GM18870 (cell line): ENCODE data around the gene EYS.
"Not testable (repeated sequence)": the region's sequence is repeated elsewhere in the genome, so short reads cannot be mapped to it uniquely, and the experiment has no call there.

ENCODE experiments used
- ATAC-seq: cut with Tn5 transposase; IDR thresholded peaks from one replicate; pipeline ENCODE4 v1.9.1; 2021; ENCODE audit warnings: moderate library complexity; ENCODE audit not compliant: unreplicated experiment

Gene EYS

GRCh38 chr6:63785006-63785405 is 1922.0 kb downstream of the EYS start:
- no peak for ATAC-seq

- no peak for ATAC-seq
Observed at GRCh38 chr6:63783096-63783495, 1923.9 kb downstream of the EYS start.

- ATAC-seq: no peak
Observed at GRCh38 chr6:63774961-63775360, 1932.1 kb downstream of the EYS start.

- ATAC-seq: no peak
Observed at GRCh38 chr6:63773200-63773599, 1933.8 kb downstream of the EYS start.

GRCh38 chr6:63765828-63766227 is 1941.2 kb downstream of the EYS start:
- ATAC-seq: no peak

- no peak for ATAC-seq
Observed at GRCh38 chr6:63764318-63764916, 1942.6 kb downstream of the EYS start.

GRCh38 chr6:63760199-63760598 is 1946.8 kb downstream of the EYS start:
- no peak for ATAC-seq

GRCh38 chr6:63759605-63760105 is 1947.4 kb downstream of the EYS start:
- no peak for ATAC-seq

- no peak for ATAC-seq
Observed at GRCh38 chr6:63757826-63758225, 1949.2 kb downstream of the EYS start.

GRCh38 chr6:63757275-63757674 is 1949.8 kb downstream of the EYS start:
- not testable (repeated sequence) for ATAC-seq

GRCh38 chr6:63750400-63750799 is 1956.6 kb downstream of the EYS start:
- ATAC-seq: no peak

- no peak for ATAC-seq
Observed at GRCh38 chr6:63745784-63746183, 1961.2 kb downstream of the EYS start.

- ATAC-seq: no peak
Observed at GRCh38 chr6:63744810-63745209, 1962.2 kb downstream of the EYS start.

- ATAC-seq: no peak
Observed at GRCh38 chr6:63743691-63744090, 1963.3 kb downstream of the EYS start.

- ATAC-seq: no peak
Observed at GRCh38 chr6:63742060-63742459, 1965.0 kb downstream of the EYS start.

GRCh38 chr6:63740709-63741108 is 1966.3 kb downstream of the EYS start:
- ATAC-seq: no peak

- ATAC-seq: no peak
Observed at GRCh38 chr6:63739094-63739687, 1967.8 kb downstream of the EYS start.

- ATAC-seq: not testable (repeated sequence)
Observed at GRCh38 chr6:63738190-63738589, 1968.8 kb downstream of the EYS start.

- ATAC-seq: no peak
Observed at GRCh38 chr6:63734923-63735322, 1972.1 kb downstream of the EYS start.

GRCh38 chr6:63732336-63732735 is 1974.7 kb downstream of the EYS start:
- no peak for ATAC-seq

- ATAC-seq: no peak
Observed at GRCh38 chr6:63731930-63732329, 1975.1 kb downstream of the EYS start.

- no peak for ATAC-seq
Observed at GRCh38 chr6:63730311-63730710, 1976.7 kb downstream of the EYS start.

- no peak for ATAC-seq
Observed at GRCh38 chr6:63724721-63725120, 1982.3 kb downstream of the EYS start.
